ENCODE measurements around the gene CEP128. TPM values are rescaled to one million over a fixed set of nuclear protein-coding genes. Genes with fewer than 3 reads are reported as not detected.
"Not testable (repeated sequence)": the region's sequence is repeated elsewhere in the genome, so short reads cannot be mapped to it uniquely, and the experiment has no call there.

The CEP128 gene
- total and polyA plus RNA-seq, 9 donors = 2.9 to 4.9 (median 4.0) TPM

- DNase-seq = no peak
- H3K9me3 ChIP-seq (replicated peaks; ENCODE audit: control insufficient read depth, low read depth, low read length) = no peaks in the 10 kb centered on the region
- WGBS (ENCODE audit: insufficient coverage) = 86% methylated on average over 4 of the region's 4 CpGs
- H3K27me3 ChIP-seq (ENCODE audit: control insufficient read depth, insufficient read depth, low read length) = no peaks in the 10 kb centered on the region
- no peaks in the 10 kb centered on the region for H3K36me3 ChIP-seq (ENCODE audit: control insufficient read depth, insufficient read depth, low read length)
- H3K4me1 ChIP-seq (ENCODE audit: control insufficient read depth, insufficient read depth, low read length) = no peaks in the 10 kb centered on the region
- no peak overlapping the region for H3K4me3 ChIP-seq (ENCODE audit: low read length)
- H3K27ac ChIP-seq (ENCODE audit: low read length) = no peak overlapping the region
These were observed 7.9 kb downstream of the CEP128 start for GRCh38 chr14:80933686-80934085.

- Histone ChIP-seq H3K36me3 (ENCODE audit: control insufficient read depth, insufficient read depth, low read length) (no peaks in the 10 kb centered on the region), H3K27me3 (ENCODE audit: control insufficient read depth, insufficient read depth, low read length) (no peaks in the 10 kb centered on the region), H3K27ac (ENCODE audit: low read length) (no peak overlapping the region), H3K4me3 (ENCODE audit: low read length) (no peak overlapping the region), H3K9me3 (replicated peaks; ENCODE audit: control insufficient read depth, low read depth, low read length) (no peaks in the 10 kb centered on the region), H3K4me1 (ENCODE audit: control insufficient read depth, insufficient read depth, low read length) (no peaks in the 10 kb centered on the region)
- DNase-seq = no peak
These were observed 8.3 kb downstream of the CEP128 start for GRCh38 chr14:80933282-80933681.

- H3K4me3 ChIP-seq (ENCODE audit: low read length) = no peak overlapping the region
- 74% methylated on average over 4 of the region's 8 CpGs for WGBS (ENCODE audit: insufficient coverage)
- H3K4me1 ChIP-seq (ENCODE audit: control insufficient read depth, insufficient read depth, low read length) = peaks cover 6% of the 10 kb centered on the region
- no peaks in the 10 kb centered on the region for H3K36me3 ChIP-seq (ENCODE audit: control insufficient read depth, insufficient read depth, low read length)
- H3K27me3 ChIP-seq (ENCODE audit: control insufficient read depth, insufficient read depth, low read length) = no peaks in the 10 kb centered on the region
- H3K9me3 ChIP-seq (replicated peaks; ENCODE audit: control insufficient read depth, low read depth, low read length) = no peaks in the 10 kb centered on the region
- DNase-seq = no peak
- no peak overlapping the region for H3K27ac ChIP-seq (ENCODE audit: low read length)
These were observed 10.6 kb downstream of the CEP128 start for GRCh38 chr14:80930836-80931389.

GRCh38 chr14:80930095-80930494, 11.4 kb downstream of the CEP128 start:
- no peaks in the 10 kb centered on the region for H3K9me3 ChIP-seq (replicated peaks; ENCODE audit: control insufficient read depth, low read depth, low read length)
- H3K36me3 ChIP-seq (ENCODE audit: control insufficient read depth, insufficient read depth, low read length) = no peaks in the 10 kb centered on the region
- peaks cover 6% of the 10 kb centered on the region for H3K4me1 ChIP-seq (ENCODE audit: control insufficient read depth, insufficient read depth, low read length)
- H3K27ac ChIP-seq (ENCODE audit: low read length) = no peak overlapping the region
- no peaks in the 10 kb centered on the region for H3K27me3 ChIP-seq (ENCODE audit: control insufficient read depth, insufficient read depth, low read length)
- no peak overlapping the region for H3K4me3 ChIP-seq (ENCODE audit: low read length)
- WGBS (ENCODE audit: insufficient coverage) = 92% methylated on average over 4 of the region's 5 CpGs
- DNase-seq = no peak

DNA sequence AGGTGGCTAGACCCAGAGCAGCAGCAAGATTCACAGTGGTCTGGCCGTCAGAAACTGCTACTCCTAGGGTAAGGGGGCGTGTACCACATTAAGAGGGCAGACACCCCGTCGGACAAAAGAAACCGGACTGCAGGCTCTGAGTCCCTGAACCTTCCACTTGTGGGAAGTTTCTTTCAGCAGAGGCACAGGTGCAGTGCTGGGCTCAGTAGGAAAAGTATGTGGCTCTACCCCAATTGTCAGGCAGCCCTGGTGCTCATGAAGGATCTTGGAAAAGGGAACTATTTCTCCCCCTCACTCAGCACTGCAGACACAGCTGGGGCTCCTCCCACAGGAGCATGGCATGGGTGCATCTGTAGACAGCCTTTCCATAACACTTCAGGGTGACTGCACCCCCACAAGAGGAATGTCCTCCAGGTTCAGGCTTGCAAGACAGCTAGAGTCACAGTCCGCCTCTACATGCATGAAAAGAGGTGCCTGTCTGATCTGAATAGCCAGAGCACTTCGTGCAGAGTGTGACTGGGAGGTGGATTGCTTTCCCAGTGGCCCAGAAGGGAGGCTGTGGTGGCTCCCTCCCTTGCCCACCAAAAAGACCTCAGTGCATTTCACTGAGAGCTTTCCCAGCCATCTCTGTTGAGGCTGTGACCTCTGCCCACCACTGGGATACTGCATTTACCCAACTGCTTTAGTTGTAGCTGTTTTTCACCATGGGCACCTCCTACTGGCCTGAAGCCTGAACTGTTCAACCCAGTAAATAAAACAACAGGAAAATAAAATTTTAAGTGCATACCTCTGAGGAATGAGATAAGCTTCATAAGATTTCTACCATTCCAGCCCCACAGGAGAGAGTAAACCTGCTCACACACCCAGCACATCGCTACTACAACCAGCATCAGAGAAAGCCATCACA, 14.2 kb downstream of the CEP128 start:
- Histone ChIP-seq H3K9me3 (replicated peaks; ENCODE audit: control insufficient read depth, low read depth, low read length) (no peaks in the 10 kb centered on the region), H3K36me3 (ENCODE audit: control insufficient read depth, insufficient read depth, low read length) (no peaks in the 10 kb centered on the region), H3K27me3 (ENCODE audit: control insufficient read depth, insufficient read depth, low read length) (no peaks in the 10 kb centered on the region), H3K27ac (ENCODE audit: low read length) (peak overlapping the region; percentile 64), H3K4me1 (ENCODE audit: control insufficient read depth, insufficient read depth, low read length) (peaks cover 6% of the 10 kb centered on the region), H3K4me3 (ENCODE audit: low read length) (no peak overlapping the region)
- DNase-seq = no peak
- WGBS (ENCODE audit: insufficient coverage) = 90% methylated on average over 5 of the region's 8 CpGs

DNA sequence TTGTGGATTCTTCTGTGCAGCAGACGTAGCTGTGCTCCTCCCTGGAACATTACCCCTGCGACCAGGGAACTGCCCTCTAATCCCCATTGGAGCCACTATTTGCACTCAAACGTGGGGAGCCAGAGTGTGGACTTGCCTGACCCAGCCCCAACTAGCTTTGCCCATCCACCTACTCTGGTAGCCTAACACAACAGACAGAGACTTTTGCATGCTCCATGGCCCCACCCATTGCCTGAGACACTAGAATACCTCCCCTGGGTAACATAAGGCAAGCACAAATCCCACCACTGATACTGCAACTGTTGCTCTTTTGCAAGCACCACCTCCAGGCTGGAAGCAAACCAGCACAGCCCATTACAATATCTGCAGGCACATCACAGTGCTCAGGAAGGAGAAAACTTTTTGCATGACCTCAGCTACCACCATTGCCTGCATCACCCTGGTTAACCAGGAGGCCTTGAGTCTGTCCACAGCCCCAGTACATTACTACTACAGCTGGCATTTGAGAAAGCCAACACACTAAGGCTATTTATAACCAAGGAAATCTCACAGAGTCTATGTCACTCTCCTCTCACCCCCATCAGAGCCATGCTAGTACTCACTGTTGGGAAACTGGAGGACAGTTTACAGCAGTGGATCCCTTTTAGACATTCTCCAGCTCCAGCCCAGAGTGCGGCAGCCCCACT, 15.0 kb downstream of the CEP128 start:
- Histone ChIP-seq H3K27ac (ENCODE audit: low read length) (peak overlapping the region; percentile 64), H3K4me3 (ENCODE audit: low read length) (no peak overlapping the region), H3K9me3 (replicated peaks; ENCODE audit: control insufficient read depth, low read depth, low read length) (no peaks in the 10 kb centered on the region), H3K27me3 (ENCODE audit: control insufficient read depth, insufficient read depth, low read length) (no peaks in the 10 kb centered on the region), H3K4me1 (ENCODE audit: control insufficient read depth, insufficient read depth, low read length) (peaks cover 6% of the 10 kb centered on the region), H3K36me3 (ENCODE audit: control insufficient read depth, insufficient read depth, low read length) (no peaks in the 10 kb centered on the region)
- 81% methylated on average over 4 of the region's 4 CpGs for WGBS (ENCODE audit: insufficient coverage)
- DNase-seq = no peak

- no peaks in the 10 kb centered on the region for H3K36me3 ChIP-seq (ENCODE audit: control insufficient read depth, insufficient read depth, low read length)
- no peaks in the 10 kb centered on the region for H3K9me3 ChIP-seq (replicated peaks; ENCODE audit: control insufficient read depth, low read depth, low read length)
- H3K4me3 ChIP-seq (ENCODE audit: low read length) = no peak overlapping the region
- H3K27me3 ChIP-seq (ENCODE audit: control insufficient read depth, insufficient read depth, low read length) = no peaks in the 10 kb centered on the region
- DNase-seq = no peak
- H3K4me1 ChIP-seq (ENCODE audit: control insufficient read depth, insufficient read depth, low read length) = peaks cover 6% of the 10 kb centered on the region
- no peak overlapping the region for H3K27ac ChIP-seq (ENCODE audit: low read length)
- WGBS (ENCODE audit: insufficient coverage) = no CpG with 5 or more reads among the region's 2 CpGs
These were observed 17.0 kb downstream of the CEP128 start for GRCh38 chr14:80924365-80925103.

GRCh38 chr14:80923368-80923767, 18.2 kb downstream of the CEP128 start:
- no peaks in the 10 kb centered on the region for H3K9me3 ChIP-seq (replicated peaks; ENCODE audit: control insufficient read depth, low read depth, low read length)
- no peak overlapping the region for H3K27ac ChIP-seq (ENCODE audit: low read length)
- peaks cover 6% of the 10 kb centered on the region for H3K4me1 ChIP-seq (ENCODE audit: control insufficient read depth, insufficient read depth, low read length)
- DNase-seq = no peak
- no peaks in the 10 kb centered on the region for H3K36me3 ChIP-seq (ENCODE audit: control insufficient read depth, insufficient read depth, low read length)
- H3K27me3 ChIP-seq (ENCODE audit: control insufficient read depth, insufficient read depth, low read length) = no peaks in the 10 kb centered on the region
- no peak overlapping the region for H3K4me3 ChIP-seq (ENCODE audit: low read length)

GRCh38 chr14:80919622-80920021, 21.9 kb downstream of the CEP128 start:
- Histone ChIP-seq H3K4me3 (ENCODE audit: low read length) (no peak overlapping the region), H3K36me3 (ENCODE audit: control insufficient read depth, insufficient read depth, low read length) (peaks cover 4% of the 10 kb centered on the region), H3K4me1 (ENCODE audit: control insufficient read depth, insufficient read depth, low read length) (no peaks in the 10 kb centered on the region), H3K27me3 (ENCODE audit: control insufficient read depth, insufficient read depth, low read length) (no peaks in the 10 kb centered on the region), H3K27ac (ENCODE audit: low read length) (no peak overlapping the region), H3K9me3 (replicated peaks; ENCODE audit: control insufficient read depth, low read depth, low read length) (no peaks in the 10 kb centered on the region)
- no CpG with 5 or more reads among the region's 3 CpGs for WGBS (ENCODE audit: insufficient coverage)
- no peak for DNase-seq

GRCh38 chr14:80912013-80912412, 29.5 kb downstream of the CEP128 start:
- not testable (repeated sequence) for H3K27ac ChIP-seq (ENCODE audit: low read length); H3K4me1 ChIP-seq (ENCODE audit: control insufficient read depth, insufficient read depth, low read length); H3K36me3 ChIP-seq (ENCODE audit: control insufficient read depth, insufficient read depth, low read length); H3K9me3 ChIP-seq (replicated peaks; ENCODE audit: control insufficient read depth, low read depth, low read length); H3K27me3 ChIP-seq (ENCODE audit: control insufficient read depth, insufficient read depth, low read length); H3K4me3 ChIP-seq (ENCODE audit: low read length); DNase-seq
- WGBS (ENCODE audit: insufficient coverage) = 91% methylated on average over 8 of the region's 11 CpGs
